ENCODE measurements around the gene KDM2A.

DNA sequence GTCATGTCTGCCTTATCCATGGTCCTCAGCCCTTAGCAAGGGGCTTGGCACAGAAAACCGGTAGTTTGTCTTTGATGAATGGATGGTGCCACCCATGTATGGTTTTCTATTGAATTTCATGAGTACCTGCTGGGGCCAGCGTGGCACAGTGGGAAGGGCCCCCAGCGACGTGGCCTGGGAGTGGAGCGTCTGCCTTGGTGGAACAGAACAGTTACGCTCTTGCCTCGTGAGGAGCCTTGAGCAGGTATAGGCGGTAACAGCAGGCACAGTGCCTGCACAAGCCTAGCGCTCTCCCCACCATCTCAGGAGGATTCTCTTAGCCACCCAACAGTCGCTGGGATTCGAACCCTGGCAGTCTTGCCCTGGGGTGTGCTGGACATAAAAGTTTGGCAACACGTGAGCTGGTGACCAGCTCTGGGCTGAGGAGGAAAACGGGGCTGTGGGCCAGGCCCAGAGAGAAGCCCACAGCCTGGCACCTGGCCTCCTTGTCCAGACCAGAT lies 181.2 kb downstream of the KDM2A start:
- TF ChIP-seq CTCF (conservative IDR thresholded peaks at IDR 0.05; ENCODE audit: low read depth in 2 of 2) (no peak), NANOG (IDR thresholded peaks at IDR 0.05; ENCODE audit: borderline replicate concordance) (no peak), EZH2phosphoT487 (IDR thresholded peaks at IDR 0.05; ENCODE audit: unreplicated experiment) (no peak), EZH2 (IDR thresholded peaks at IDR 0.05; ENCODE audit: low read depth, unreplicated experiment) (no peak), POLR2AphosphoS5 (IDR thresholded peaks at IDR 0.05; ENCODE audit: low read depth) (no peak), JUNB (IDR thresholded peaks at IDR 0.05; ENCODE audit: unreplicated experiment) (no peak), STAT1 (IDR thresholded peaks at IDR 0.05; ENCODE audit: unreplicated experiment) (no peak), ETS1 (IDR thresholded peaks at IDR 0.05) (no peak), CREB1 (CRISPR knock-in tag; IDR thresholded peaks at IDR 0.05; ENCODE audit: low read depth) (no peak), ZNF114 (CRISPR knock-in tag; IDR thresholded peaks at IDR 0.05) (no peak)
- TF ChIP-seq, protein P1, sequence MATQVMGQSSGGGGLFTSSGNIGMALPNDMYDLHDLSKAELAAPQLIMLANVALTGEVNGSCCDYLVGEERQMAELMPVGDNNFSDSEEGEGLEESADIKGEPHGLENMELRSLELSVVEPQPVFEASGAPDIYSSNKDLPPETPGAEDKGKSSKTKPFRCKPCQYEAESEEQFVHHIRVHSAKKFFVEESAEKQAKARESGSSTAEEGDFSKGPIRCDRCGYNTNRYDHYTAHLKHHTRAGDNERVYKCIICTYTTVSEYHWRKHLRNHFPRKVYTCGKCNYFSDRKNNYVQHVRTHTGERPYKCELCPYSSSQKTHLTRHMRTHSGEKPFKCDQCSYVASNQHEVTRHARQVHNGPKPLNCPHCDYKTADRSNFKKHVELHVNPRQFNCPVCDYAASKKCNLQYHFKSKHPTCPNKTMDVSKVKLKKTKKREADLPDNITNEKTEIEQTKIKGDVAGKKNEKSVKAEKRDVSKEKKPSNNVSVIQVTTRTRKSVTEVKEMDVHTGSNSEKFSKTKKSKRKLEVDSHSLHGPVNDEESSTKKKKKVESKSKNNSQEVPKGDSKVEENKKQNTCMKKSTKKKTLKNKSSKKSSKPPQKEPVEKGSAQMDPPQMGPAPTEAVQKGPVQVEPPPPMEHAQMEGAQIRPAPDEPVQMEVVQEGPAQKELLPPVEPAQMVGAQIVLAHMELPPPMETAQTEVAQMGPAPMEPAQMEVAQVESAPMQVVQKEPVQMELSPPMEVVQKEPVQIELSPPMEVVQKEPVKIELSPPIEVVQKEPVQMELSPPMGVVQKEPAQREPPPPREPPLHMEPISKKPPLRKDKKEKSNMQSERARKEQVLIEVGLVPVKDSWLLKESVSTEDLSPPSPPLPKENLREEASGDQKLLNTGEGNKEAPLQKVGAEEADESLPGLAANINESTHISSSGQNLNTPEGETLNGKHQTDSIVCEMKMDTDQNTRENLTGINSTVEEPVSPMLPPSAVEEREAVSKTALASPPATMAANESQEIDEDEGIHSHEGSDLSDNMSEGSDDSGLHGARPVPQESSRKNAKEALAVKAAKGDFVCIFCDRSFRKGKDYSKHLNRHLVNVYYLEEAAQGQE (IDR thresholded peaks at IDR 0.05; ENCODE audit: unreplicated experiment), result no peak

Data from GM23338 (cell line).